BLaER1 treated with 17β-estradiol and CSF1 and Interleukin-3, amounts not matched to agents 10 nM and 100 nM (cell line): ENCODE measurements around the gene NDUFS6.
A peak's percentile ranks its signal among the peaks of the same experiment; 100 is the strongest.
"Not testable (repeated sequence)": the region's sequence is repeated elsewhere in the genome, so short reads cannot be mapped to it uniquely, and the experiment has no call there.

Experiments used
- H3K27ac ChIP-seq, 11 experiments: shearing (Covaris generic); formaldehyde crosslinking; 2 replicates each; pipeline ENCODE4 v1.8.1; 2022
- H3K27me3 ChIP-seq, 11 experiments: shearing (Covaris generic); formaldehyde crosslinking; 2 replicates each; pipeline ENCODE4 v1.8.1; 2022
- H3K36me3 ChIP-seq, 11 experiments: shearing (Covaris generic); formaldehyde crosslinking; 2 replicates each; pipeline ENCODE4 v1.8.1; 2022
- H3K4me1 ChIP-seq, 10 experiments: shearing (Covaris generic); formaldehyde crosslinking; 2 replicates each; pipeline ENCODE4 v1.8.1; 2022
- H3K4me2 ChIP-seq, 11 experiments: shearing (Covaris generic); formaldehyde crosslinking; 2 replicates each; pipeline ENCODE4 v1.8.1; 2022
- H3K4me3 ChIP-seq, 10 experiments: shearing (Covaris generic); formaldehyde crosslinking; 2 replicates each; pipeline ENCODE4 v1.8.1; 2022
- H3K9ac ChIP-seq, 11 experiments: shearing (Covaris generic); formaldehyde crosslinking; 2 replicates each; pipeline ENCODE4 v1.8.1; 2022
- H3K9me3 ChIP-seq, 11 experiments: shearing (Covaris generic); formaldehyde crosslinking; replicated peaks in 1 of 11; 2 replicates each; pipeline ENCODE4 v1.8.1; 2022
- H4K20me1 ChIP-seq, 11 experiments: shearing (Covaris generic); formaldehyde crosslinking; 2 replicates each; pipeline ENCODE4 v1.8.1; 2022
- Cebpa-rat ChIP-seq, 11 experiments: shearing (Covaris generic); IDR thresholded peaks; 2 replicates each; pipeline ENCODE4 v1.8.1; 2022

Gene NDUFS6

GRCh38 chr5:1816495-1817089, 15.4 kb downstream of the NDUFS6 start:
- H3K27ac ChIP-seq, H3K4me1 ChIP-seq, H3K27me3 ChIP-seq, H3K4me2 ChIP-seq, H3K4me3 ChIP-seq, H3K9ac ChIP-seq: not testable (repeated sequence)
- peak in 4 of 11 experiments; percentile 11 to 48 (median 26); a peak in 4 of 22 replicates for TF ChIP-seq Cebpa-rat (IDR thresholded peaks at IDR 0.05)
- peaks cover 11 to 81% (median 49%) of the 10 kb centered on the region in 11 experiments for H4K20me1 ChIP-seq
- peaks cover 97 to 100% (median 100%) of the 10 kb centered on the region in 11 experiments for H3K36me3 ChIP-seq
- H3K9me3 ChIP-seq, result peaks cover 0 to 13% (median 7%) of the 10 kb centered on the region in 11 experiments; a peak in 8 of 22 replicates

GRCh38 chr5:1817261-1818043, 16.2 kb downstream of the NDUFS6 start:
- Histone ChIP-seq H3K4me2 (no peak overlapping the region), H3K4me3 (no peak overlapping the region), H3K9me3 (peaks cover 0 to 13% (median 7%) of the 10 kb centered on the region in 11 experiments; a peak in 8 of 22 replicates), H3K9ac (no peak overlapping the region), H3K4me1 (peaks cover 0 to 7% (median 0%) of the 10 kb centered on the region in 10 experiments; a peak in 3 of 20 replicates), H4K20me1 (peaks cover 5 to 81% (median 44%) of the 10 kb centered on the region in 11 experiments; a peak in 21 of 22 replicates), H3K27ac (no peak overlapping the region), H3K36me3 (peaks cover 97 to 100% (median 100%) of the 10 kb centered on the region in 11 experiments), H3K27me3 (peaks cover 0 to 7% (median 0%) of the 10 kb centered on the region in 11 experiments; a peak in 1 of 22 replicates)
- TF ChIP-seq Cebpa-rat (IDR thresholded peaks at IDR 0.05), result no peak

GRCh38 chr5:1818784-1819183, 17.6 kb downstream of the NDUFS6 start:
- H3K4me3 ChIP-seq, result no peak overlapping the region
- no peaks in the 10 kb centered on the region; a peak in 1 of 20 replicates for H3K4me1 ChIP-seq
- H3K9ac ChIP-seq, result no peak overlapping the region
- H3K36me3 ChIP-seq, result peaks cover 88 to 100% (median 100%) of the 10 kb centered on the region in 11 experiments
- H3K9me3 ChIP-seq, result peaks cover 0 to 13% (median 7%) of the 10 kb centered on the region in 11 experiments; a peak in 8 of 22 replicates
- TF ChIP-seq Cebpa-rat (IDR thresholded peaks at IDR 0.05), result no peak
- H3K27ac ChIP-seq, result no peak overlapping the region
- no peak overlapping the region for H3K4me2 ChIP-seq
- peaks cover under 1 to 73% (median 36%) of the 10 kb centered on the region in 11 experiments; a peak in 19 of 22 replicates for H4K20me1 ChIP-seq
- peaks cover 0 to 7% (median 0%) of the 10 kb centered on the region in 11 experiments; a peak in 1 of 22 replicates for H3K27me3 ChIP-seq

- no peak overlapping the region for H3K27ac ChIP-seq
- H3K4me2 ChIP-seq, result no peak overlapping the region
- no peak for TF ChIP-seq Cebpa-rat (IDR thresholded peaks at IDR 0.05)
- no peak overlapping the region for H3K9ac ChIP-seq
- H3K4me1 ChIP-seq, result no peaks in the 10 kb centered on the region; a peak in 1 of 20 replicates
- peaks cover 0 to 7% (median 0%) of the 10 kb centered on the region in 11 experiments; a peak in 1 of 22 replicates for H3K27me3 ChIP-seq
- peaks cover 0 to 71% (median 36%) of the 10 kb centered on the region in 11 experiments; a peak in 18 of 22 replicates for H4K20me1 ChIP-seq
- H3K4me3 ChIP-seq, result no peak overlapping the region
- peaks cover 86 to 100% (median 99%) of the 10 kb centered on the region in 11 experiments for H3K36me3 ChIP-seq
- peaks cover 0 to 13% (median 7%) of the 10 kb centered on the region in 11 experiments; a peak in 8 of 22 replicates for H3K9me3 ChIP-seq
Observed at GRCh38 chr5:1819458-1819857, 18.3 kb downstream of the NDUFS6 start.

- Histone ChIP-seq H3K4me2 (no peak overlapping the region), H4K20me1 (peaks cover 0 to 71% (median 38%) of the 10 kb centered on the region in 11 experiments; a peak in 17 of 22 replicates), H3K9me3 (peaks cover 0 to 13% (median 7%) of the 10 kb centered on the region in 11 experiments; a peak in 8 of 22 replicates), H3K36me3 (peaks cover 82 to 100% (median 97%) of the 10 kb centered on the region in 11 experiments), H3K27ac (no peak overlapping the region), H3K27me3 (peaks cover 0 to 7% (median 0%) of the 10 kb centered on the region in 11 experiments; a peak in 1 of 22 replicates), H3K9ac (no peak overlapping the region), H3K4me3 (no peak overlapping the region), H3K4me1 (no peaks in the 10 kb centered on the region; a peak in 1 of 20 replicates)
- no peak for TF ChIP-seq Cebpa-rat (IDR thresholded peaks at IDR 0.05)
Observed at GRCh38 chr5:1820381-1820780, 19.2 kb downstream of the NDUFS6 start.

GRCh38 chr5:1820926-1821325, 19.7 kb downstream of the NDUFS6 start:
- H3K27me3 ChIP-seq, result peaks cover 0 to 4% (median 0%) of the 10 kb centered on the region in 11 experiments; a peak in 1 of 22 replicates
- H3K9me3 ChIP-seq, result peaks cover 0 to 13% (median 7%) of the 10 kb centered on the region in 11 experiments; a peak in 8 of 22 replicates
- H3K4me3 ChIP-seq, result no peak overlapping the region
- H3K4me1 ChIP-seq, result no peaks in the 10 kb centered on the region; a peak in 1 of 20 replicates
- no peak overlapping the region for H3K27ac ChIP-seq
- H3K9ac ChIP-seq, result no peak overlapping the region
- peaks cover 80 to 99% (median 95%) of the 10 kb centered on the region in 11 experiments for H3K36me3 ChIP-seq
- H3K4me2 ChIP-seq, result no peak overlapping the region
- H4K20me1 ChIP-seq, result peaks cover 0 to 70% (median 38%) of the 10 kb centered on the region in 11 experiments; a peak in 17 of 22 replicates
- no peak for TF ChIP-seq Cebpa-rat (IDR thresholded peaks at IDR 0.05)

GRCh38 chr5:1821862-1822261, 20.7 kb downstream of the NDUFS6 start:
- no peak overlapping the region for H3K27ac ChIP-seq
- peaks cover 71 to 99% (median 89%) of the 10 kb centered on the region in 11 experiments for H3K36me3 ChIP-seq
- H3K27me3 ChIP-seq, result no peaks in the 10 kb centered on the region
- no peak overlapping the region for H3K4me2 ChIP-seq
- TF ChIP-seq Cebpa-rat (IDR thresholded peaks at IDR 0.05), result no peak
- peaks cover 0 to 72% (median 36%) of the 10 kb centered on the region in 11 experiments; a peak in 18 of 22 replicates for H4K20me1 ChIP-seq
- H3K4me3 ChIP-seq, result no peak overlapping the region
- H3K4me1 ChIP-seq, result no peaks in the 10 kb centered on the region; a peak in 1 of 20 replicates
- peaks cover 0 to 13% (median 7%) of the 10 kb centered on the region in 11 experiments; a peak in 8 of 22 replicates for H3K9me3 ChIP-seq
- H3K9ac ChIP-seq, result no peak overlapping the region

GRCh38 chr5:1823381-1824034, 22.3 kb downstream of the NDUFS6 start:
- H3K4me3 ChIP-seq, result no peak overlapping the region
- H3K27me3 ChIP-seq, result no peaks in the 10 kb centered on the region
- H3K9ac ChIP-seq, result no peak overlapping the region
- no peak overlapping the region for H3K27ac ChIP-seq
- H4K20me1 ChIP-seq, result peaks cover 0 to 78% (median 32%) of the 10 kb centered on the region in 11 experiments; a peak in 18 of 22 replicates
- H3K36me3 ChIP-seq, result peaks cover 54 to 86% (median 76%) of the 10 kb centered on the region in 11 experiments
- H3K4me1 ChIP-seq, result peaks cover 0 to 6% (median 0%) of the 10 kb centered on the region in 10 experiments; a peak in 2 of 20 replicates
- no peak overlapping the region for H3K4me2 ChIP-seq
- peaks cover 0 to 7% (median 5%) of the 10 kb centered on the region in 11 experiments; a peak in 8 of 22 replicates for H3K9me3 ChIP-seq
- TF ChIP-seq Cebpa-rat (IDR thresholded peaks at IDR 0.05), result no peak
